Activated CD8-positive, alpha-beta memory T cell treated with anti-CD3 and anti-CD28 coated beads, Interleukin-2, amount 50 U/mL, for 4 hours (primary cell): ENCODE measurements around the gene ACE.

Experiments used
- DNase-seq: peaks from one replicate; pipeline ENCODE4 v3.0.0-alpha.2; 2020

Gene ACE

DNA sequence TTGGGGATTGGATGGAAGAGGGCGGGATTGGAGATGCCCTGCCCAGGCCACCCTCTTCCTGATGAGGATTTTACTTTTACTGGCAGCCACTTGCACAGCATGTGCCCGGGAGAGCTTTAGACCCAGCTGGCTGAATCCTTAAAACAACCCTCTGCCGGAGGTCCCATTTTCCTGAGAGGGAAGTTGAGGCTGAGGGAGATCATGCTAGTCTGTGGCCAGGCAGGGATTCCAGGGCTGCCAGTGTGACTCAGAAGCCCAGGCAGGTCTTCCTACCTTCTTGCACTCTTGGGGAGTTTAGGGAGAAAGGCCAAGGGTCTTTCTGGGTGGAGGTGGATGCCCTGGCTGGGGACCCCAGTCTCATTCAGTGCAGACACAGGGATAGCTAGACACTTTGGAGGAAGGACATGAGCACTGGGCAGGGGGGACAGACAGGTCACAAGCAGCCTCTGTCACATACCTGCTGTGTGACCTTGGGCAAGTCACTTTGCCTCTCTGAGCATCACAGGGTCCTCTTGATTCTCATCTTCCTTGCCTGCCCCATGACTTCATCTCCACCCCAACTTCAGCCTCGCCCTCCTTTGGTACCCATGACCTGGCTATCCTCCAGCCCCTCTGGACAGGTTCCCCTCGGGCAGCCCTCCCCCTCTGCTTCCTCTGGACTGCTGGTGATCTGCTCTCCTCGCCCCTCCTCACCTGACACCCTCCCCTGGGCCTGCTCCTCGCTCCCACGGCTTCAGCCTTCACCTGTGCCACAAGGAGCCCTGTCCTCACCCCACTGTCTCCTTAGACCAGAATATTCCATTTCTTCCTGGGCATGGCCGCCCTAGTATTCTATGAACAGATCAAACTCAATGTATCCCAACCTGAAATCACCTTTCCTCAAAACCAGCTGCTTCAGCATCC lies 62.1 kb downstream of the ACE start:
- no peak for DNase-seq

DNA sequence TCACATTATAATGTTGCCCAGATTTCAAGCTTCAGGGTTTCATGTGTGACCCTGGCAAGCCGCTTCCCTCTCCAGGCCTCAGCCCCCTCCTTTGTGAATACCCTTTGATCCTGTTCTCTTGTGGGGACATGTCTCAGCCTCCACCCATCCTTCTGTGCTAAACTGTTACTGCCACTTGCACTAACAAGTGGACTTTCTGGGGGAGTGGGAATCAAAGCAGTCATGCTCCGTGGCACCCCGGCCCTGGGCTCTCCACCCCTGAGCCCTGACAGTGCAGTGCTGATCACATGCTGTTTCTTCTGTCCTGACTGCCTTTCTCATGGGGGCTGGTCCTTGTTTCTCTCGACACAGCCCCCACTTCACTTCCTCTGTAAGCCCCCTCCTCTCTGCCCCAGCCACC lies 63.7 kb downstream of the ACE start:
- no peak for DNase-seq

DNA sequence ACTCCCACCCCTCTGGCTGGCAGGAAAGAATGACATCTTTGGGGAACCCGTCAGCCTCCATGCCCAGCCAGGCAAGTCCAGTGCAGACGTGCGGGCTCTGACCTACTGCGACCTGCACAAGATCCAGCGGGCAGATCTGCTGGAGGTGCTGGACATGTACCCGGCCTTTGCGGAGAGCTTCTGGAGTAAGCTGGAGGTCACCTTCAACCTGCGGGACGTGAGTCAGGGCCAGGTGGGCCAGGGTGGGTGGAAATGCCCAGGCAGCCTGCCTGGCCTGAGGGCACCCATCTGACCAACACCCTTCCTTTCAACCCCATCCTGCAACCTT lies 65.3 kb downstream of the ACE start:
- DNase-seq, result no peak

DNA sequence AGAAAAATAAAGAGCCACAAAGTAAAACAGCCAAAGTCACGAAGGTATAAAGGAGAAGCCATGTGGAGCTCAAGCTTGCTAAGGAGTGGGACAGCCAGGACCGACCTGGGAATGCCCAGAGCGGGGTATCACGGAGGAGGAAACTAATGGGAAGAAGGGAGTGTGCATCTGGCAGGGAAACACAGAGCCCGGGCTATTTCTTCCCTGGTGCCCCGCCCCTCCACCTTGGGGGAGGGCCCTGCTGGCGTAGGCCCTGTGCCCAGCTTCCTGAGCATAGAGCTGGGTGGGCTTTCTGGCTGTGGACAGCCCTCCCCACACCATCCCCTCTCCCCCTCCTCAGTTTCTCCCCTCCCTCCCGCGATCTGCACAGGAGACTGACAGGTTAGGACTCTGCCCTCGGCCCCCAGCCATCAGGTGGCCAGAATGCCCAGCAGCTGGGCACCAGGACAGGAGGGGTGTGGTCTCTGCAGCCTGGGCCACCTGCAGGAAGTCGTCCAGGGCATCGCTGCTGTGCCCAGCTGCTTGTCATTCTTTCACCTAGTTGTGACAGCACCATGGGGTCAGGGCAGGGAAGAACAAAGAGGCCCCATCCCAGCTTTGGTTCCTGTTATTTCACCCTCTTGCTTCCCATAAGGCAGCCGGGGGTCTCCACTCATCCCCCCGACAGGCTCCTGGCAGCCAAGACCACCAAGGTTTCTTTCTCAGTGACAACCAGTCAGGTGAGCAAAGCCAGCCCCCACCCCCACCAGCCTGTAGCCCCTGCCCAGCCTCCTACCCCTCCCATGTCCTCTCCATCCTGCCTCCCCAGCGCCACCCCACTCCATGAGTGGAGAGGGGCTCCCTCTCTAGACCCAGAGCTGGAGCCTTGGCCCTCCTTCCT lies 66.3 kb downstream of the ACE start:
- no peak for DNase-seq

DNA sequence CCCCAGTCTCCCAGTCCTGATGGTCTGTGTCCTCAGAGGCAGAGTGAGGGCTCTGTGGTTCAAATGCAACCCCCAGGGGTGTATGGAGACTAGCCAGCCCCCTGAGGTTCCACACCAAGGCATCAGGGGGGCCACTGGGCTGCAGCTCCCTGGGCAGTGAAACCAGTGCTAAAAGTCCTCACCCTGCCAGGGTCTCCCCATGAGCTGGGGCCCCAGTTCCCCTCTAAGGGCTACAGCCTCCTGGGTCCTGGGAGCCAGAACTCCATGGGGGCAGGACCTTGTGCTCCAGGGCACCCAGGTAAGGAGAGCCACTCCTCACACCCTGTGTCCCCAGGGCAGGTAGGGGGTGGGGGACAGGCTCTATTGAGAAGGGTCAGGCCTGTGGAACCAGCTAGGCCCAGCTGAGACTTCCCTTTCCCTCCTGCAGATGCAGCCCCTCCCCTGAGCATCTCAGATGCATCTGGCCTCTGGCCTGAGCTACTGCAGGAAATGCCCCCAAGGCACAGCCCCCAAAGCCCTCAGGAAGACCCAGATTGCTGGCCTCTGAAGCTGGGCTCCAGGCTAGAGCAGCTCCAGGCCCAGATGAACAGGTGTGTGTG lies 67.1 kb downstream of the ACE start:
- DNase-seq, result no peak

DNA sequence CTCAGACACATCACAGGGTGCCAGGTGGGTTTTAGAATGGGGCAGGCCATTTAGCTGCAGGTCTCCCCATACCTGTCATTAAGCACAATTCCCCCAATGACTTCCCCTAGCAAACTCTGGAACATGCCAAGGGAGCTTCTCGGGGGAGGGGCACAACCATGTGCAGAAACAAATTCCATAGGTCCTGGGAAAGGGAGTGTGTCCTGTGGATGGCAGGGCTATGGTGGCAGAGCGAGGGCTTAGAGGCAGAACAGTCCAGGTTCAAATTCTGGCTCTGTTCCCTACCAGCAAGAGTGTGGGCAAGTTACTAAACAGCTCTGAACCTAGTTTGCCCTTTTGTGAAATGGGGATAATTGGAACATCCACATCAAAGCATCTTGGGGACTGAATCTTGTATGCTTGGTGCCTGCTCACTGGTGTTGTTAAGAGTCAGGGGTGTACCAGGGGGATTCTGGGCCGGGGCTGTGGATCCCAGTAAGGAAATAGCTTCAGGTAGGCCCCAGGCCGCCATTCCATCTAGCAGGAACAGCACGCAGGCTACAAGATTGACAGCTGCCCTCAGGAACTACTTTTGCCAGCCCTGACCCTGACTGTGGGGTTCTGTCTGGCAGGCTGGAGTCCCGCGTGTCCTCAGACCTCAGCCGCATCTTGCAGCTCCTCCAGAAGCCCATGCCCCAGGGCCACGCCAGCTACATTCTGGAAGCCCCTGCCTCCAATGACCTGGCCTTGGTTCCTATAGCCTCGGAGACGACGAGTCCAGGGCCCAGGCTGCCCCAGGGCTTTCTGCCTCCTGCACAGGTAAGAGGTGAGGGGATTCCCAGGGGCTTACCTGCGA lies 67.8 kb downstream of the ACE start:
- no peak for DNase-seq

DNA sequence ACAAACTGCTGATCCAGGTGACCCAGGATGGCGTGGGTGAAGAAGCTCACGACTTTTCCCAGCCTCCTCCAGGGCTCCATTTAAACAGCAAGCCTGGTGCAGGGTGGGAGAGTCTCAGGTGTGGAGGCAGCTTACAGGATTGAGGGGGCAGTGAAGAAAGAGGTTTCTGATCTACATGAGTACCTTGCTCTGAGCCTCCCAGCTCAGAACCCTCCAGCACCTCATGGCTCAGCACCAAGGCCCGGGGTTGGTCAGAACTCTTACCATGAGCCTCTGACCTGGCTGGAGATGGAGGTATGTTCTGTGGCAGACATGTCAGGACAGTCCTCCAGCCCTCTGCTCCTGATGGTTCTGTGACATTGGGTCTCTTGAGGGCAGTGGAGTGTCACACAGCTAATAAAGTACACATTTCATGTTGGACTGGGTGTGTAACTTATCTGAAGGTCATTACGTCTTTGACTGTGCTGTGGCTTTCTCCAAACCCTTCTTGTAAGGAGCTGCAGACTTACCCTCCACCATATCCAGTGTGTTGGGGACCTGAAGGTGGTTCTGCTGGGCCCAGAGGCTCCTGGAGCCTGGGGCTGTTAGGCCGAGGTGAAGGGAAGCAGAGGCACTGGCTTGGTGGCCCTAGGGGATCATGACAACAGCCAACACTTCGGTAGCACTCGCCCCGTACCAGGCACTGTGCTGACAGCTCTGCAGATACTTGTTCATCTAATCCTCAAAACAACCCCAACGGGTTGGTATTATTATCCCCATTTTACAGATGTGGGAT lies 69.6 kb downstream of the ACE start:
- DNase-seq, result peak; percentile 3

DNA sequence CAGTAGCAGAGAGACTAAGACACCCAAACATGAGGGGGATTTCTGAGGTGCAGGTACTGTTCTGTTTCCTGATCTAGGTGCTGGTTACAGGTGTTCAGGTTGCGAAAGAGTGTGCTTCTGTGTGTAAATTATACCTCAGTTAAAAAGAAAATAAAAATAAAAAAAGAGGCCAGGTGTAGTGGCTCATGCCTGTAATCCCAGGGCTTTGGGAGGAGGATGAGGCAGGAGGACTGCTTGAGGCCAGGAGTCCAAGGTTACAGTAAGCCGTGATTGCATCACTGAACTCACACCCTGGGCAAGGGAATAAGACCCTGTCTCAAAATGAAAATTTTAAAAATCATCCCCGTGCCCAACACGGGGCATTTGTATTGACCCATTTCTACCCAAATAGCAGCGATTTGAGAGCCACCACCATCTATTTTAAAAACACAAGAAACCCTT lies 70.2 kb downstream of the ACE start:
- DNase-seq, result no peak
